Kidney capillary endothelial cell (primary cell): ENCODE data around the gene WDR7.
"Not testable (repeated sequence)": the region's sequence is repeated elsewhere in the genome, so short reads cannot be mapped to it uniquely, and the experiment has no call there.

ENCODE experiments used
- DNase-seq: peaks from one replicate; pipeline ENCODE4 v3.0.0-alpha.2; 2018; ENCODE audit warnings: low spot score

The WDR7 gene

GRCh38 chr18:56654280-56654679 lies 3.1 kb downstream of the WDR7 start:
- DNase-seq: not testable (repeated sequence)

GRCh38 chr18:56658261-56658660 lies 7.1 kb downstream of the WDR7 start:
- DNase-seq: no peak

- DNase-seq: no peak
These were observed 8.0 kb downstream of the WDR7 start for GRCh38 chr18:56659111-56659510.

GRCh38 chr18:56660655-56661054 lies 9.5 kb downstream of the WDR7 start:
- no peak for DNase-seq

GRCh38 chr18:56661360-56662062 lies 10.4 kb downstream of the WDR7 start:
- no peak for DNase-seq

GRCh38 chr18:56662063-56662408 lies 10.9 kb downstream of the WDR7 start:
- no peak for DNase-seq

- DNase-seq: no peak
These were observed 11.3 kb downstream of the WDR7 start for GRCh38 chr18:56662502-56662901.

GRCh38 chr18:56662902-56663301 lies 11.7 kb downstream of the WDR7 start:
- DNase-seq: no peak

- peak; percentile 62 for DNase-seq
These were observed 21.2 kb downstream of the WDR7 start for GRCh38 chr18:56672391-56672790.

GRCh38 chr18:56672981-56673380 lies 21.8 kb downstream of the WDR7 start:
- no peak for DNase-seq

- no peak for DNase-seq
These were observed 25.5 kb downstream of the WDR7 start for GRCh38 chr18:56676639-56677038.

- DNase-seq: no peak
These were observed 27.8 kb downstream of the WDR7 start for GRCh38 chr18:56678836-56679565.

- no peak for DNase-seq
These were observed 33.1 kb downstream of the WDR7 start for GRCh38 chr18:56684277-56684676.

GRCh38 chr18:56691530-56691929 lies 40.4 kb downstream of the WDR7 start:
- DNase-seq: no peak

- no peak for DNase-seq
These were observed 45.8 kb downstream of the WDR7 start for GRCh38 chr18:56696966-56697365.

- DNase-seq: peak; percentile 25
These were observed 51.8 kb downstream of the WDR7 start for GRCh38 chr18:56702946-56703345.

GRCh38 chr18:56709463-56709862 lies 58.3 kb downstream of the WDR7 start:
- DNase-seq: peak; percentile 75

- DNase-seq: no peak
These were observed 60.7 kb downstream of the WDR7 start for GRCh38 chr18:56711708-56712445.

GRCh38 chr18:56712761-56713160 lies 61.6 kb downstream of the WDR7 start:
- no peak for DNase-seq

GRCh38 chr18:56715121-56715520 lies 64.0 kb downstream of the WDR7 start:
- DNase-seq: no peak

GRCh38 chr18:56716692-56717146 lies 65.6 kb downstream of the WDR7 start:
- DNase-seq: no peak

- no peak for DNase-seq
These were observed 69.9 kb downstream of the WDR7 start for GRCh38 chr18:56721031-56721430.

- no peak for DNase-seq
These were observed 70.3 kb downstream of the WDR7 start for GRCh38 chr18:56721491-56721890.
